Keratinocyte (primary cell): ENCODE measurements around the gene FOXL2. TPM values are rescaled to one million over a fixed set of nuclear protein-coding genes. Genes with fewer than 3 reads are reported as not detected.
A peak's percentile ranks its signal among the peaks of the same experiment; 100 is the strongest.

Experiments used
- DNase-seq: peaks from one replicate; pipeline ENCODE4 v3.0.0-alpha.2; 2011; ENCODE audit warnings: low read depth, missing footprints, low spot score
- FAIRE-seq: peaks from 2 replicates; lab custom pipeline; 2011; peaks lifted over from hg19 to GRCh38; lab: Jason Lieb, UNC
- H2AFZ ChIP-seq: 2 replicates; pipeline ENCODE4 v1.6.0; 2012; ENCODE audit warnings: low read length, control low read depth, inconsistent platforms; ENCODE audit not compliant: control insufficient read depth
- H3K27ac ChIP-seq: 2 replicates; pipeline ENCODE4 v1.5.1; 2011; ENCODE audit warnings: low read length; ENCODE audit not compliant: control insufficient read depth, insufficient read depth
- H3K27me3 ChIP-seq: 3 replicates; pipeline ENCODE4 v1.6.0; 2011; ENCODE audit warnings: low read length; ENCODE audit not compliant: control insufficient read depth, insufficient read depth; ENCODE audit errors: extremely low read depth
- H3K36me3 ChIP-seq, 2 experiments: 2 replicates in 1 of 2; 3 replicates in 1 of 2; pipeline ENCODE4 v1.5.1; 2011; ENCODE audit warnings: low read length in 2 of 2, mild to moderate bottlenecking in 1 of 2; ENCODE audit not compliant: control insufficient read depth in 2 of 2, insufficient read depth in 2 of 2; ENCODE audit errors: extremely low read depth in 1 of 2
- H3K4me1 ChIP-seq: 3 replicates; pipeline ENCODE4 v1.5.1; 2011; ENCODE audit warnings: low read length; ENCODE audit not compliant: control insufficient read depth, insufficient read depth; ENCODE audit errors: extremely low read depth
- H3K4me2 ChIP-seq: 3 replicates; pipeline ENCODE4 v1.6.0; 2011; ENCODE audit warnings: low read depth, low read length; ENCODE audit not compliant: control insufficient read depth, insufficient read depth; ENCODE audit errors: extremely low read depth
- H3K4me3 ChIP-seq, 3 experiments: fragments of 200-600 bp in 1 of 3; sonication (generic) in 1 of 3; 2 replicates in 2 of 3; 3 replicates in 1 of 3; pipeline ENCODE4 v1.5.1; 2011 to 2016; ENCODE audit warnings: low read length in 3 of 3, mild to moderate bottlenecking in 3 of 3, control low read depth in 2 of 3, inconsistent platforms in 1 of 3, low read depth in 1 of 3, mixed read lengths in 1 of 3, mixed run types in 1 of 3, moderate library complexity in 1 of 3; ENCODE audit not compliant: control insufficient read depth in 2 of 3, insufficient read depth in 2 of 3; ENCODE audit errors: extremely low read depth in 1 of 3
- H3K79me2 ChIP-seq: 2 replicates; pipeline ENCODE4 v1.6.0; 2012; ENCODE audit warnings: low read length; ENCODE audit not compliant: control insufficient read depth, insufficient read depth
- H3K9ac ChIP-seq: 3 replicates; pipeline ENCODE4 v1.6.0; 2011; ENCODE audit warnings: low read length; ENCODE audit not compliant: control insufficient read depth, insufficient read depth; ENCODE audit errors: extremely low read depth
- H3K9me1 ChIP-seq: 3 replicates; pipeline ENCODE4 v1.6.0; 2011; ENCODE audit warnings: low read length; ENCODE audit not compliant: control insufficient read depth, insufficient read depth; ENCODE audit errors: extremely low read depth
- H3K9me3 ChIP-seq: 2 replicates; pipeline ENCODE4 v1.5.1; 2012; ENCODE audit warnings: low read depth, low read length; ENCODE audit not compliant: control insufficient read depth
- H4K20me1 ChIP-seq: 3 replicates; pipeline ENCODE4 v1.6.0; 2011; ENCODE audit warnings: low read length; ENCODE audit not compliant: control insufficient read depth, insufficient read depth; ENCODE audit errors: extremely low read depth
- EZH2 ChIP-seq: IDR thresholded peaks from one replicate; pipeline ENCODE4 v1.6.1; 2012; ENCODE audit warnings: inconsistent platforms, mild to moderate bottlenecking, low read length, moderate library complexity
- dilution Hi-C: fragments of 300-500 bp; cut with MboI; formaldehyde crosslinking; loops from one replicate; pipeline ENCODE4 v1.7.0; 2020; ENCODE audit warnings: low sequenced_read_pairs; ENCODE audit not compliant: extremely low pct_ligation_motif_present
- polyA plus RNA-seq, 5 experiments: library from polyadenylated mRNA; depleted of rRNA in 3 of 5; stranded (reverse) in 3 of 5; stranded (forward) in 1 of 5; unstranded in 1 of 5; fragments of >200 nt; gene quantifications; 1 replicate in 1 of 5; 2 replicates in 3 of 5; 3 replicates in 1 of 5; pipeline versions ENCODE4 v1.2.1 to v1.2.3, GENCODE V29; 2011 to 2012; ENCODE audit warnings: missing spikeins in 2 of 5, low read depth in 1 of 5, low replicate concordance in 1 of 5
- TF ChIP-seq, protein P1 (sequence below), 3 experiments: IDR thresholded peaks in 1 of 3; conservative IDR thresholded peaks in 1 of 3; optimal IDR thresholded peaks in 1 of 3; 2 replicates in 2 of 3; 3 replicates in 1 of 3; pipeline versions ENCODE3 to v1.5.1; 2011; ENCODE audit warnings: low read length in 3 of 3, mild to moderate bottlenecking in 3 of 3, moderate library complexity in 2 of 3, control low read depth in 1 of 3, inconsistent platforms in 1 of 3; ENCODE audit not compliant: insufficient read depth in 2 of 3; ENCODE audit errors: extremely low read depth in 1 of 3

Gene FOXL2
- polyA plus RNA-seq, 1 donor (not counting 4 experiments of a cell fraction or from before 2014, with no cell fraction given) = 0.25 TPM

DNA sequence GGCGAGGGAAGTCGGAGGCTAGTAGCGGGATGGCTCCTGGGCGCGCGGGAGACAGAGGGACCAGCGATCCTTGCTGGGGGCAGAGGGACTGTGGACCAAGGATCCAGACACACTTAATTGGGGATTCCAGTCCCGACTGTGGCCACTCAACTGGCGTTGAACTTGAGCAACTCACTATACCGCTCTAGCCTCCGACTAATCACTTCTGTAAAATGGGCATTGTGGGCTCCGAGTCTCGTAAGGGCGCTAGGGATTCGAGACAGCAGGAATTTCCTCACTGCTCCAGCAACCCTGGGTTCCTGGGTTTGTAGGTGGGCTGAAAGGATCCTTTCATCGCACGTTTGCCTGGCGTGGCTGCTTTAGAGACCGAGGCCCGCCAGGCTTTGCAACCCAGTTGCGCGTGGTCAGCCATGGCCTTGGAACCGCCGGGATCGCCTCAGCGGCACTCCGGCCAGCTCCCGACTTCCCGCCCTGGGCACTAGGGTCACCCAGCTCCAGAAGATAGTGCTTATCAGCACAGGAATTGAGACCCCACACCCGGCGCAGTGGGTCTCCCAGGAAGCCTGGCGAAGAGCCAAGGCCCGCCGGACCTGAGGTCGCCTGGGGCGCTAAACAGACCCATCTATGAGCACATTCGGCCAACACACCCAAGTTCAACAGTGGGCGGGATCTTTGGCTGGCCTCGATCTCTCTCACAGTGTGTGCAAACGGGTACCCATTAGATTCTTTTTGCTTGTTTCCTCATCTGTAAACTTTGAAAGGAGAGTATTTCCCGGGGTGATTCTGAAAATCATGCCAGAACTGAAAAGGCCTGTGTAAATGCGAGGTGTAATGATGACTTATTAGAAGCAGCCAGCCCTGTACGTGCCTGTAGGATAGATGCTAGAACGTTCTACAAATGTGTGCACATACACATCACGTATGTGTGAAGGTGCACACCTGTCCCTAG lies 9.9 kb downstream of the FOXL2 start:
- dilution Hi-C loops = loop anchor here (25.0 kb wide), 1 partner anchor 375 kb away; no protein-coding TSS in a partner anchor
- Histone ChIP-seq H3K27me3 (peaks cover 66% of the 10 kb centered on the region), H3K27ac (no peak overlapping the region), H3K9ac (no peak overlapping the region), H4K20me1 (no peaks in the 10 kb centered on the region), H3K4me1 (peaks cover 13% of the 10 kb centered on the region), H3K4me2 (peak overlapping the region; percentile 82), H3K36me3 (no peaks in the 10 kb centered on the region), H3K79me2 (no peaks in the 10 kb centered on the region), H3K9me1 (peaks cover 4% of the 10 kb centered on the region), H3K9me3 (no peaks in the 10 kb centered on the region), H2AFZ (no peak overlapping the region), H3K4me3 (peak overlapping the region in 1 of 3 experiments; percentile 54)
- TF ChIP-seq EZH2 = peak; percentile 59
- TF ChIP-seq, protein P1, sequence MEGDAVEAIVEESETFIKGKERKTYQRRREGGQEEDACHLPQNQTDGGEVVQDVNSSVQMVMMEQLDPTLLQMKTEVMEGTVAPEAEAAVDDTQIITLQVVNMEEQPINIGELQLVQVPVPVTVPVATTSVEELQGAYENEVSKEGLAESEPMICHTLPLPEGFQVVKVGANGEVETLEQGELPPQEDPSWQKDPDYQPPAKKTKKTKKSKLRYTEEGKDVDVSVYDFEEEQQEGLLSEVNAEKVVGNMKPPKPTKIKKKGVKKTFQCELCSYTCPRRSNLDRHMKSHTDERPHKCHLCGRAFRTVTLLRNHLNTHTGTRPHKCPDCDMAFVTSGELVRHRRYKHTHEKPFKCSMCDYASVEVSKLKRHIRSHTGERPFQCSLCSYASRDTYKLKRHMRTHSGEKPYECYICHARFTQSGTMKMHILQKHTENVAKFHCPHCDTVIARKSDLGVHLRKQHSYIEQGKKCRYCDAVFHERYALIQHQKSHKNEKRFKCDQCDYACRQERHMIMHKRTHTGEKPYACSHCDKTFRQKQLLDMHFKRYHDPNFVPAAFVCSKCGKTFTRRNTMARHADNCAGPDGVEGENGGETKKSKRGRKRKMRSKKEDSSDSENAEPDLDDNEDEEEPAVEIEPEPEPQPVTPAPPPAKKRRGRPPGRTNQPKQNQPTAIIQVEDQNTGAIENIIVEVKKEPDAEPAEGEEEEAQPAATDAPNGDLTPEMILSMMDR (optimal IDR thresholded peaks at IDR 0.05 in 1 of 3, IDR thresholded peaks at IDR 0.05 in 1 of 3, conservative IDR thresholded peaks at IDR 0.05 in 1 of 3; ENCODE audit: extremely low read depth in 1 of 3, insufficient read depth in 2 of 3, low read length in 3 of 3) = no peak
- DNase-seq (no peak), FAIRE-seq (no peak)

DNA sequence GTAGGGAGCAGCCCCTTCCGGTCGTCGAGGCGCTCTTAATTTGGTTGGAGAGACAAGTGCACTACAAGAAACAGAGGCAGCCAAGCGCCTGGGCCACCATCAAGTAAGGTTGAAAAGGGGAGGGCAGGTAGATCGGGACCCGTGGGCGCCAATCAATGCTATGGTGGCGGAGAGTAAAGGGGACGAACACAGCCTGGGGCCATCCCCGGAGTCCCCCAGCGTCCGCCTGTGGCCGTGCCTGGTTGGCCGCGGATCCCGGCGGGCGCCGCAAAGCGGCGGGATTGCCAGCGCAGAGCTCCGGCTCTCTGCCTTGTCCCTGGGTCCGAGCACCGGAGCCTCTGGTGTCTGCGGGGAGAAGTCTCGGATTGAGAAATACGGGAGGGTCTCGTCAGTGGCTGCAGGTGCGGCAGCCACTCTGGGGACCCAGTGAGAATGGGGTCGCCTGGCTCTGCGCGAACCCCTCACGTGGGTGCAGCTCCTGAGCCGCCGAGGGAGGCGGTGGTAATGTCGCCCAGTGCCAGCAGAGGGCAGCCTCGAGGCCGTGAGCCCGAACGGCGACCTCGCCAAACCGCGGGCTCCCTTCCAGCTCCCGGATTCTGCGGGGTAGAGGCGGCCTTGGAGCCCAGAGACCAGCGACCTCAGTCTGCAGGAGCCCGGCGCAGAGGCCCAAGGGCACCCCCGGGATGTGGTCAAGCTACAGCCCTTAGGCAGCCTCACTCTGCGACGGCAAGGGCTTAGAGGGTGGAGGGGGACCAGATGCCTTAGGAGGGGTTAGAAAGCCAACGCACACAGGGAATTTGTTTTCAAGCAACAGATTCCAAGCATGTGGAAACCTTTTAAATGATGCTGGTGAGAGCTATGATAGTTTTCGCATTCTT lies 10.8 kb downstream of the FOXL2 start:
- Histone ChIP-seq H3K9me3 (no peaks in the 10 kb centered on the region), H3K4me3 (peak overlapping the region; percentile 29 to 60 (median 54)), H3K4me1 (peaks cover 13% of the 10 kb centered on the region), H3K27me3 (peaks cover 57% of the 10 kb centered on the region), H3K36me3 (no peaks in the 10 kb centered on the region), H3K79me2 (no peaks in the 10 kb centered on the region), H3K9ac (no peak overlapping the region), H3K27ac (no peak overlapping the region), H2AFZ (peak overlapping the region; percentile 83), H4K20me1 (no peaks in the 10 kb centered on the region), H3K4me2 (peak overlapping the region; percentile 82), H3K9me1 (peaks cover 4% of the 10 kb centered on the region)
- dilution Hi-C loops = loop anchor here (25.0 kb wide), 1 partner anchor 376 kb away; no protein-coding TSS in a partner anchor
- peak; percentile 75 for TF ChIP-seq EZH2
- TF ChIP-seq, protein P1 (optimal IDR thresholded peaks at IDR 0.05 in 1 of 3, IDR thresholded peaks at IDR 0.05 in 1 of 3, conservative IDR thresholded peaks at IDR 0.05 in 1 of 3; ENCODE audit: extremely low read depth in 1 of 3, insufficient read depth in 2 of 3, low read length in 3 of 3) = peak; percentile 57 to 98 (median 90)
- no peak for DNase-seq
- no peak for FAIRE-seq
